AG04449 (cell line): ENCODE data around the gene TIMP4.

ENCODE experiments used
- CTCF ChIA-PET: fragments of 350-600 bp; formaldehyde crosslinking; extraction: SDS; loops from one replicate; lab custom pipeline; 2021; ENCODE audit warnings: antibody characterized with exemption; lab: Yijun Ruan, JAX
- POLR2A ChIA-PET: fragments of 400-600, 350-600 bp; formaldehyde crosslinking; extraction: SDS; loops from one replicate; lab custom pipeline; 2020; ENCODE audit warnings: antibody characterized with exemption, inconsistent platforms; lab: Yijun Ruan, JAX
- DNase-seq: peaks from one replicate; pipeline ENCODE4 v3.0.0-alpha.2; 2010; ENCODE audit warnings: low read depth, low spot score
- H3K4me3 ChIP-seq: 2 replicates; pipeline ENCODE4 v1.5.1; 2011; ENCODE audit warnings: low read depth, mild to moderate bottlenecking, control low read depth, low read length
- TF ChIP-seq, protein P1 (sequence below): IDR thresholded peaks from one replicate; pipeline ENCODE4 v1.5.1; 2011; ENCODE audit warnings: mild to moderate bottlenecking, moderate library complexity, low read length, control low read depth, inconsistent platforms; ENCODE audit not compliant: insufficient read depth; ENCODE audit errors: missing control alignments

The TIMP4 gene

GRCh38 chr3:12191559-12191958 is 32.8 kb upstream of the TIMP4 start:
- DNase-seq: no peak
- TF ChIP-seq, protein P1, sequence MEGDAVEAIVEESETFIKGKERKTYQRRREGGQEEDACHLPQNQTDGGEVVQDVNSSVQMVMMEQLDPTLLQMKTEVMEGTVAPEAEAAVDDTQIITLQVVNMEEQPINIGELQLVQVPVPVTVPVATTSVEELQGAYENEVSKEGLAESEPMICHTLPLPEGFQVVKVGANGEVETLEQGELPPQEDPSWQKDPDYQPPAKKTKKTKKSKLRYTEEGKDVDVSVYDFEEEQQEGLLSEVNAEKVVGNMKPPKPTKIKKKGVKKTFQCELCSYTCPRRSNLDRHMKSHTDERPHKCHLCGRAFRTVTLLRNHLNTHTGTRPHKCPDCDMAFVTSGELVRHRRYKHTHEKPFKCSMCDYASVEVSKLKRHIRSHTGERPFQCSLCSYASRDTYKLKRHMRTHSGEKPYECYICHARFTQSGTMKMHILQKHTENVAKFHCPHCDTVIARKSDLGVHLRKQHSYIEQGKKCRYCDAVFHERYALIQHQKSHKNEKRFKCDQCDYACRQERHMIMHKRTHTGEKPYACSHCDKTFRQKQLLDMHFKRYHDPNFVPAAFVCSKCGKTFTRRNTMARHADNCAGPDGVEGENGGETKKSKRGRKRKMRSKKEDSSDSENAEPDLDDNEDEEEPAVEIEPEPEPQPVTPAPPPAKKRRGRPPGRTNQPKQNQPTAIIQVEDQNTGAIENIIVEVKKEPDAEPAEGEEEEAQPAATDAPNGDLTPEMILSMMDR: no peak
- ChIA-PET CTCF (interaction anchor here (0.9 to 11.9 kb wide), 2 partner anchors 15 to 116 kb away, joined by 3 to 124 read pairs; no protein-coding TSS in a partner anchor), POLR2A (no interaction called here)
- no peak overlapping the region for H3K4me3 ChIP-seq

GRCh38 chr3:12190832-12191231 is 32.1 kb upstream of the TIMP4 start:
- no peak for DNase-seq
- ChIA-PET POLR2A (no interaction called here), CTCF (interaction anchor here (0.9 to 11.9 kb wide), 2 partner anchors 14 to 117 kb away, joined by 3 to 124 read pairs; no protein-coding TSS in a partner anchor)
- TF ChIP-seq, protein P1: no peak
- H3K4me3 ChIP-seq: no peak overlapping the region

GRCh38 chr3:12190221-12190807 is 31.6 kb upstream of the TIMP4 start:
- no peak for DNase-seq
- TF ChIP-seq, protein P1: no peak
- ChIA-PET CTCF (interaction anchor here (11.9 kb wide), 1 partner anchor 14 kb away, joined by 124 read pairs; no protein-coding TSS in a partner anchor), POLR2A (no interaction called here)
- no peak overlapping the region for H3K4me3 ChIP-seq

DNA sequence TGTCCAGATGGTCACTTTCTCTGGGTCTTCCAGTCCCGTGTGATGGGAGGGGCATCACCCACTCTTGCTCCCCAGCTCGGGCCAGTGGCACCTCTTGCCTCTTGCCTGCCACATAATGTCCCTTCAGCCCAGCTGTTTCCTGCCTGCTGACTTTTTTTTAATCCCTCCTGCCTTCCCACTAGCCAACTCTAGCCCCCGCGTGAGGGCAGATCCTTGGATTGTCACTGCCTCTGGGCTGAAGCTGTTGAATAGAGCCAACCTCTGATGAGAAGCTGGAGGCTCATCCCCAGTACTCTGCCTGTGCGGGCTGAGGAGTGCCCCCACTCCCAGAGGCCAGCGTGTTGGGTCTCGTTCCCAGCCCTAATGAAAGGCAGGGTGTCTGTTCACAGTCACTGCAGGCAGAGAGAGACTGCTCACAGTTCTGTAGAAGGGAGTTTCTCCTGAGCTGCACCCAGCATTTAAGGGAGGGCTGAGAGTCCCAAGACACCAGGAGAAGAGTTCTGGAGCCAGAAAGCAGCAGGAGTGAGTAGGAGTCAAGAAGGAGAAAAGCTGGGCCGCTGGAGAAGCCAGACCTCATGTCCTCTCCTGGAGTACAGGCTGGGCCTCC is 30.1 kb upstream of the TIMP4 start:
- TF ChIP-seq, protein P1: no peak
- DNase-seq: no peak
- H3K4me3 ChIP-seq: no peak overlapping the region
- CTCF ChIA-PET: interaction anchor here (2.0 to 11.9 kb wide), 3 partner anchors 12 to 291 kb away, joined by 9 to 124 read pairs (median 10); no protein-coding TSS in a partner anchor
- POLR2A ChIA-PET: no interaction called here

- no peak overlapping the region for H3K4me3 ChIP-seq
- DNase-seq: no peak
- ChIA-PET CTCF (interaction anchor here (2.0 to 11.9 kb wide), 3 partner anchors 12 to 291 kb away, joined by 9 to 124 read pairs (median 10); no protein-coding TSS in a partner anchor), POLR2A (interaction anchor here (0.7 kb wide), 1 partner anchor 30 kb away, joined by 3 read pairs; the partner anchor contains the start of gene TIMP4)
- TF ChIP-seq, protein P1: no peak
Observed at GRCh38 chr3:12188328-12188648, 29.6 kb upstream of the TIMP4 start.
